Large intestine (tissue), 1 donor: ENCODE data around the gene CDC34. TPM values are rescaled to one million over a fixed set of nuclear protein-coding genes. Genes with fewer than 3 reads are reported as not detected.

Experiments
- polyA plus RNA-seq: library from polyadenylated mRNA; unstranded; fragments of 120-200 nt; gene quantifications from one replicate; pipeline ENCODE4 v1.2.1, GENCODE V29; 2013

The CDC34 gene
- polyA plus RNA-seq, 1 donor, result 69.8 TPM

Other genes starting within 250 kb of the CDC34 start
- 1.6 TPM for gene PLPP2, start 240.4 kb upstream of the CDC34 start, polyA plus RNA-seq
- gene MIER2, start 187.0 kb upstream of the CDC34 start, polyA plus RNA-seq, result 21.0 TPM
- gene C2CD4C, start 122.6 kb upstream of the CDC34 start, polyA plus RNA-seq, result 3.0 TPM
- gene SHC2, start 70.7 kb upstream of the CDC34 start, polyA plus RNA-seq, result 48.2 TPM
- 10.7 TPM for gene MADCAM1, start 35.3 kb upstream of the CDC34 start, polyA plus RNA-seq
- gene TPGS1, start 24.3 kb upstream of the CDC34 start, polyA plus RNA-seq, result 16.2 TPM
- 2.0 TPM for gene GZMM, start 12.3 kb downstream of the CDC34 start, polyA plus RNA-seq
- 388 TPM for gene BSG, start 40.8 kb downstream of the CDC34 start, polyA plus RNA-seq
- 0.76 TPM for gene HCN2, start 58.1 kb downstream of the CDC34 start, polyA plus RNA-seq
- gene POLRMT, start 101.8 kb downstream of the CDC34 start, polyA plus RNA-seq, result 62.1 TPM
- 0.24 TPM for gene FGF22, start 108.1 kb downstream of the CDC34 start, polyA plus RNA-seq
- gene RNF126, start 131.5 kb downstream of the CDC34 start, polyA plus RNA-seq, result 41.4 TPM
- 32.9 TPM for gene FSTL3, start 144.6 kb downstream of the CDC34 start, polyA plus RNA-seq
- gene PRSS57, start 163.7 kb downstream of the CDC34 start, polyA plus RNA-seq, result 1.1 TPM
- gene PALM, start 177.2 kb downstream of the CDC34 start, polyA plus RNA-seq, result 29.2 TPM
- gene MISP, start 219.4 kb downstream of the CDC34 start, polyA plus RNA-seq, result 200 TPM